GM10248 (cell line): ENCODE data around the gene ANO2.

Experiments used
- CTCF ChIA-PET: fragments of 300-600 bp; sonication (Branson Sonifier 250); formaldehyde crosslinking; extraction: SDS; loops from one replicate; lab custom pipeline; 2021; ENCODE audit warnings: antibody characterized with exemption; lab: Yijun Ruan, JAX
- POLR2A ChIA-PET: fragments of 350-650 bp; sonication (Branson Sonifier 250); formaldehyde crosslinking; extraction: SDS; loops from one replicate; lab custom pipeline; 2020; ENCODE audit warnings: antibody characterized with exemption; lab: Yijun Ruan, JAX
- DNase-seq: peaks from one replicate; pipeline ENCODE4 v3.0.0; 2012; ENCODE audit errors: extremely low spot score
- CTCF ChIP-seq: IDR thresholded peaks from 2 replicates; pipeline ENCODE4 v1.5.1; 2012; ENCODE audit warnings: mild to moderate bottlenecking, low read depth; ENCODE audit errors: extremely low read depth, missing control alignments, control extremely low read depth

ANO2 gene

GRCh38 chr12:5708371-5708770, 236.7 kb downstream of the ANO2 start:
- CTCF ChIA-PET, result no interaction called here
- no peak for TF ChIP-seq CTCF
- POLR2A ChIA-PET, result no interaction called here
- DNase-seq, result no peak

- ChIA-PET POLR2A (no interaction called here), CTCF (interaction anchor here (1.2 kb wide), 1 partner anchor 10 kb away, joined by 3 read pairs; no protein-coding TSS in a partner anchor)
- DNase-seq, result no peak
- no peak for TF ChIP-seq CTCF
These were observed 238.8 kb downstream of the ANO2 start for GRCh38 chr12:5706247-5706646.

GRCh38 chr12:5705791-5706190, 239.3 kb downstream of the ANO2 start:
- no peak for TF ChIP-seq CTCF
- ChIA-PET CTCF (interaction anchor here (1.0 kb wide), 1 partner anchor 39 kb away, joined by 5 read pairs; no protein-coding TSS in a partner anchor), POLR2A (no interaction called here)
- no peak for DNase-seq

- ChIA-PET CTCF (no interaction called here), POLR2A (no interaction called here)
- DNase-seq, result no peak
- TF ChIP-seq CTCF, result no peak
These were observed 250.2 kb downstream of the ANO2 start for GRCh38 chr12:5694759-5695409.

- no peak for DNase-seq
- no peak for TF ChIP-seq CTCF
- POLR2A ChIA-PET, result no interaction called here
- CTCF ChIA-PET, result no interaction called here
These were observed 252.2 kb downstream of the ANO2 start for GRCh38 chr12:5692850-5693249.

- DNase-seq, result no peak
- TF ChIP-seq CTCF, result no peak
- ChIA-PET CTCF (no interaction called here), POLR2A (no interaction called here)
These were observed 253.1 kb downstream of the ANO2 start for GRCh38 chr12:5691943-5692342.
